ENCODE data around the gene ABCG5.

ABCG5 gene

DNA sequence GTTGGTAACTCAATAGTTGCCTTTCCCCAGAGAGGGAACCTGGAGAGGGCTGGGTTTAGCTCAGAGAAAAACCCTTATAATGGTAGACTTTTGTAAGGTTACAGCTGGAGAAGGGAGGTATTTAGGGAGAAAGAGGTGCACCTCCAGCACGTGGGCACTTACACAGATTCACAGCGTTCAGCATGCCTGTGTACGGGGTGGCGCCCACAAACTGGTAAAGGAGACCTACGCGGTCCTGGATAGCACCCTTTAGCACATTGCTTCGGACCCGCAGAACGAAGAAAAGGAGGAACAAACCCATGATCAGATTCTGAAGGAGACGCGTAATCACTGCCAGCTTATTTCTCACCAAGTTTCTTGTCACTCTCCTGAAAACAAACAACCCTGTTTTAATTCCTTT, 14.9 kb downstream of the ABCG5 start:
- Histone ChIP-seq H4K5ac (ENCODE audit: low read length) (no peak overlapping the region), H3K4me3 (ENCODE audit: low read length) (no peak overlapping the region), H3K27ac (ENCODE audit: low read depth, low read length) (no peak overlapping the region), H4K8ac (ENCODE audit: low read depth, low read length) (no peak overlapping the region), H3K9ac (ENCODE audit: low read length) (no peak overlapping the region), H2BK15ac (replicated peaks; ENCODE audit: low read depth) (no peak overlapping the region), H3K18ac (ENCODE audit: low read length) (no peak overlapping the region), H3K4ac (ENCODE audit: low read depth, low read length) (no peak overlapping the region), H3K4me2 (ENCODE audit: low read length) (no peak overlapping the region), H3K4me1 (ENCODE audit: control insufficient read depth, low read depth, low read length) (no peaks in the 10 kb centered on the region), H3K36me3 (ENCODE audit: control insufficient read depth, insufficient read depth, low read length) (no peaks in the 10 kb centered on the region), H3K27me3 (ENCODE audit: insufficient read depth, low read length, poor library complexity) (no peaks in the 10 kb centered on the region), H2BK120ac (ENCODE audit: low read depth, low read length) (no peak overlapping the region), H3K23ac (ENCODE audit: low read length) (no peak overlapping the region), H2BK5ac (ENCODE audit: low read length) (no peak overlapping the region), H3K56ac (ENCODE audit: low read length) (no peak overlapping the region), H3K79me2 (ENCODE audit: control insufficient read depth, insufficient read depth, low read length) (no peaks in the 10 kb centered on the region), H3K79me1 (ENCODE audit: low read length) (no peaks in the 10 kb centered on the region), H2AK5ac (ENCODE audit: low read length) (no peak overlapping the region)
- no CpG with 5 or more reads among the region's 11 CpGs for WGBS (ENCODE audit: extremely low coverage, insufficient coverage, low lambda C conversion rate)
- DNase-seq: no peak

DNA sequence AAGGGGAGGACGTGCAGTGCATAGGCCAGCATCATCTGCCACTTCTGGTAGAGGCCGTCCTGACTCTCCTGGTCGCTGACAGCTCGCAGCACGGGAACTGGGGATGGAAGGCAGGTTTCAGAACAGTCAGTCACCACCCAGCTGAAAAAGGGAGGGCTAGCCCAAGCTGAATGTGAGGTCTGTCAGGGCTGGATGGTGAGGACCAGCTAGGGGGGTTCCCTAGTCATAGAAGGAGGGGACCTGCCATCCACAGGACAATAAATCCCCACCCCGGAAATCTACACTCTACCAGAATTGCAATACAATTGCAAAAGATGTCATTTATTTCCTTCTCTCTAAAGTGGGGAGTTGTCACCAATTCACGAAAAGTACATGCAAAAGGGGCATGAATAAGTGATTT, 15.8 kb downstream of the ABCG5 start:
- Histone ChIP-seq H2BK5ac (ENCODE audit: low read length) (no peak overlapping the region), H3K23ac (ENCODE audit: low read length) (no peak overlapping the region), H3K9ac (ENCODE audit: low read length) (no peak overlapping the region), H2BK15ac (replicated peaks; ENCODE audit: low read depth) (no peak overlapping the region), H3K27ac (ENCODE audit: low read depth, low read length) (no peak overlapping the region), H3K36me3 (ENCODE audit: control insufficient read depth, insufficient read depth, low read length) (no peaks in the 10 kb centered on the region), H3K18ac (ENCODE audit: low read length) (no peak overlapping the region), H3K4me2 (ENCODE audit: low read length) (no peak overlapping the region), H2BK120ac (ENCODE audit: low read depth, low read length) (no peak overlapping the region), H2AK5ac (ENCODE audit: low read length) (no peak overlapping the region), H3K4me1 (ENCODE audit: control insufficient read depth, low read depth, low read length) (no peaks in the 10 kb centered on the region), H3K56ac (ENCODE audit: low read length) (no peak overlapping the region), H3K79me1 (ENCODE audit: low read length) (no peaks in the 10 kb centered on the region), H3K27me3 (ENCODE audit: insufficient read depth, low read length, poor library complexity) (no peaks in the 10 kb centered on the region), H3K79me2 (ENCODE audit: control insufficient read depth, insufficient read depth, low read length) (no peaks in the 10 kb centered on the region), H4K8ac (ENCODE audit: low read depth, low read length) (no peak overlapping the region), H3K4ac (ENCODE audit: low read depth, low read length) (no peak overlapping the region), H3K4me3 (ENCODE audit: low read length) (no peak overlapping the region), H4K5ac (ENCODE audit: low read length) (no peak overlapping the region)
- WGBS (ENCODE audit: extremely low coverage, insufficient coverage, low lambda C conversion rate): no CpG with 5 or more reads among the region's 7 CpGs
- DNase-seq: no peak

DNA sequence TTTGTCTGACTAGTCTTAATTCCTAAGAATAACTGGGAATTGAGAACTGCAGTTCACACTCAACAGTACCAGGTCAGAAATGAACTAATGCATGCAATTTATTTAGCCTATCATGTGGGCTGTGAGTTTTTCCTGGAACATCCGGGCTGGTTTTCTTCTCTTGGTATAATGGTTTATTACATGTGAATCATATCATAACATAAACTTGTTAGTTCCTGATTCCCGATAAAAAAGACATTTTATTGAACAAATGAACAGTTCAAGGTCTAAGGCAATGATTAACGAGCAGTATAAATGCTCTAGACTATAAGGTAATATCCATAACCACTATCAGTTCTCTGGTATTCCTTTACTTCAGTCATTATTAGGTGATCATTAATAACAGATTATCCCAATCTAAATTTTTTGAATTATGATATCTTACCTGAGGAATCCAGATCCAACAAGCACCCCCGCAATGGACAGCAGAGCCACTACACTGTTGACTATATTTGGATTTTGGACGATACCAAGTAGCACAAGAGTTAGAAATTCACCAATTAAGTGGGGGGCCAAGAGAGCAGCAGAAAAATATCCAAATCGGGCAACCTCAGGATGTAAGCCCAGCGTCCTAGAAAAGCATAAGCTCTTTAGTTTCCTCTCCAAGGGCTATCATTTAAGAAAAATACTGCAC, 19.0 kb downstream of the ABCG5 start:
- Histone ChIP-seq H3K23ac (ENCODE audit: low read length) (no peak overlapping the region), H2BK15ac (replicated peaks; ENCODE audit: low read depth) (no peak overlapping the region), H3K4me1 (ENCODE audit: control insufficient read depth, low read depth, low read length) (no peaks in the 10 kb centered on the region), H2BK5ac (ENCODE audit: low read length) (no peak overlapping the region), H4K5ac (ENCODE audit: low read length) (no peak overlapping the region), H2BK120ac (ENCODE audit: low read depth, low read length) (no peak overlapping the region), H3K56ac (ENCODE audit: low read length) (no peak overlapping the region), H3K4me2 (ENCODE audit: low read length) (no peak overlapping the region), H2AK5ac (ENCODE audit: low read length) (no peak overlapping the region), H3K36me3 (ENCODE audit: control insufficient read depth, insufficient read depth, low read length) (no peaks in the 10 kb centered on the region), H3K79me1 (ENCODE audit: low read length) (no peaks in the 10 kb centered on the region), H3K27me3 (ENCODE audit: insufficient read depth, low read length, poor library complexity) (no peaks in the 10 kb centered on the region), H3K4ac (ENCODE audit: low read depth, low read length) (no peak overlapping the region), H3K79me2 (ENCODE audit: control insufficient read depth, insufficient read depth, low read length) (no peaks in the 10 kb centered on the region), H3K4me3 (ENCODE audit: low read length) (no peak overlapping the region), H4K8ac (ENCODE audit: low read depth, low read length) (no peak overlapping the region), H3K18ac (ENCODE audit: low read length) (no peak overlapping the region), H3K27ac (ENCODE audit: low read depth, low read length) (no peak overlapping the region), H3K9ac (ENCODE audit: low read length) (no peak overlapping the region)
- no CpG with 5 or more reads among the region's 7 CpGs for WGBS (ENCODE audit: extremely low coverage, insufficient coverage, low lambda C conversion rate)
- DNase-seq: no peak

DNA sequence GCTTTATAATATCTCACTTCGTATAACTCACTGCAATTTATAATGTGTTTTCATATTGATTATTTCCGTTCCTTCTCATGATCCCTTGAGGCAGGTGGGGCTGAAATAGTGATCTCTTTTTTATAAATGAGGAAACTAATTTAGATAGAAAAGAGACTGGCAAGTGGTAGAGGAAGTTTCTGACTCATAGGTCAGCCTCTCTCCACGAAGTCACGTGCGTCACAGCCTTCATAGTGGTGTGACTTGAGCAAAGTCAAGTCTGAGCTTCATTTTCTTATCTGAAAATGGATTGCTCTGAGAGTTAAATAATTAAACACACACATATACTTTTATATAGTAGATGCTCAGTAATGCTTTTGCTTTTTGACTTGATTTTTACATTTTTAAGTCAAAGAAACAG, 19.9 kb downstream of the ABCG5 start:
- no peaks in the 10 kb centered on the region for H3K36me3 ChIP-seq (ENCODE audit: control insufficient read depth, insufficient read depth, low read length)
- no peak overlapping the region for H3K4me2 ChIP-seq (ENCODE audit: low read length)
- no peak overlapping the region for H3K27ac ChIP-seq (ENCODE audit: low read depth, low read length)
- no peak overlapping the region for H2BK120ac ChIP-seq (ENCODE audit: low read depth, low read length)
- no peak overlapping the region for H2BK5ac ChIP-seq (ENCODE audit: low read length)
- no peak overlapping the region for H3K23ac ChIP-seq (ENCODE audit: low read length)
- no peak overlapping the region for H4K8ac ChIP-seq (ENCODE audit: low read depth, low read length)
- DNase-seq: no peak
- no peak overlapping the region for H2BK15ac ChIP-seq (replicated peaks; ENCODE audit: low read depth)
- H3K9ac ChIP-seq (ENCODE audit: low read length): no peak overlapping the region
- H3K56ac ChIP-seq (ENCODE audit: low read length): no peak overlapping the region
- H3K4ac ChIP-seq (ENCODE audit: low read depth, low read length): no peak overlapping the region
- no peak overlapping the region for H4K5ac ChIP-seq (ENCODE audit: low read length)
- no peaks in the 10 kb centered on the region for H3K79me1 ChIP-seq (ENCODE audit: low read length)
- no peaks in the 10 kb centered on the region for H3K79me2 ChIP-seq (ENCODE audit: control insufficient read depth, insufficient read depth, low read length)
- H3K4me1 ChIP-seq (ENCODE audit: control insufficient read depth, low read depth, low read length): no peaks in the 10 kb centered on the region
- no peak overlapping the region for H2AK5ac ChIP-seq (ENCODE audit: low read length)
- H3K27me3 ChIP-seq (ENCODE audit: insufficient read depth, low read length, poor library complexity): no peaks in the 10 kb centered on the region
- no peak overlapping the region for H3K18ac ChIP-seq (ENCODE audit: low read length)
- 100% methylated on average over 1 of the region's 5 CpGs for WGBS (ENCODE audit: extremely low coverage, insufficient coverage, low lambda C conversion rate)
- no peak overlapping the region for H3K4me3 ChIP-seq (ENCODE audit: low read length)

DNA sequence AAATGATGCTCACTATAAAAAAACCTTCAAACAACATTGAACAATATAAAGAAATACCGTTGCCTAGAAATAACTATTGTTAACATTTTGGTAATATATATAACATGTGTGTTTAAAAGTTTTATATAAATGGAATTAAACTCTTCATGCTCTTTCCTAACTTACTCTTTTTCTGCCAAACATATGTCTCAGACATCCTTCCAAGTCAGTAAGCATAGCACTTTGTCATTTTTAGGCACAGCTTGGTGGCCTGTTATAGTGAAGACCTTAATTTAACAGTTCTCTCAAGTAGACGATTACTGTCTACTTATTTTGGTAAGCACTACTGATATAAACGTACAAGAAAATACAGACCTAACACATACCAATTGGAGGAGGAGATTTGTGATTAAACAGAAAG, 23.9 kb downstream of the ABCG5 start:
- H2AK5ac ChIP-seq (ENCODE audit: low read length): no peak overlapping the region

DNA sequence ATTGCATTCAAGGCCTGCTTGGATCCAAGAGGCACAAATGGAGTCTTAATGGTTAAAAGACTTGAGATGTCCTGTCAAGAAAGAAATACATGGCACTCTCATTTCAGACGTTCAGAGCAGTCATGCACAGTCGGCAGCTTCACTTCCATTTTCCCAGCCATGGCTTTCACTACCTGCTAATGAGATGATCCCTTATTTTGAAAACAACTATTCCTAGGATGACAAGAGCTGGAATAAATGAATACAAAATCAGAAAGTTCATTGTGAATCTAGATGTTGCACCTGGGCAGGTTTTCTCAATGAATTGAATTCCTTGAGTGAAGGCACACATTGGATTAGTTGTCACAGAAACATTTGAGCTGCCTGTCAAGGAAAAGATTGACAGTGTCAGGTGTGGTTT, 25.7 kb downstream of the ABCG5 start:
- Histone ChIP-seq H3K18ac (ENCODE audit: low read length) (no peak overlapping the region), H4K8ac (ENCODE audit: low read depth, low read length) (no peak overlapping the region), H2BK5ac (ENCODE audit: low read length) (no peak overlapping the region), H3K79me2 (ENCODE audit: control insufficient read depth, insufficient read depth, low read length) (no peaks in the 10 kb centered on the region), H3K56ac (ENCODE audit: low read length) (no peak overlapping the region), H2BK15ac (replicated peaks; ENCODE audit: low read depth) (no peak overlapping the region), H2BK120ac (ENCODE audit: low read depth, low read length) (no peak overlapping the region), H4K5ac (ENCODE audit: low read length) (no peak overlapping the region), H3K4me3 (ENCODE audit: low read length) (no peak overlapping the region), H3K79me1 (ENCODE audit: low read length) (no peaks in the 10 kb centered on the region), H3K23ac (ENCODE audit: low read length) (no peak overlapping the region), H3K4me2 (ENCODE audit: low read length) (no peak overlapping the region), H3K36me3 (ENCODE audit: control insufficient read depth, insufficient read depth, low read length) (no peaks in the 10 kb centered on the region), H3K27me3 (ENCODE audit: insufficient read depth, low read length, poor library complexity) (no peaks in the 10 kb centered on the region), H3K4me1 (ENCODE audit: control insufficient read depth, low read depth, low read length) (no peaks in the 10 kb centered on the region), H2AK5ac (ENCODE audit: low read length) (no peak overlapping the region), H3K27ac (ENCODE audit: low read depth, low read length) (no peak overlapping the region), H3K9ac (ENCODE audit: low read length) (no peak overlapping the region), H3K4ac (ENCODE audit: low read depth, low read length) (no peak overlapping the region)
- WGBS (ENCODE audit: extremely low coverage, insufficient coverage, low lambda C conversion rate): no CpG with 5 or more reads among the region's 2 CpGs
- no peak for DNase-seq

More for the DNA sequence above, 23.9 kb downstream of the ABCG5 start:
- Histone ChIP-seq H2BK5ac (ENCODE audit: low read length) (no peak overlapping the region), H3K36me3 (ENCODE audit: control insufficient read depth, insufficient read depth, low read length) (no peaks in the 10 kb centered on the region), H3K9ac (ENCODE audit: low read length) (no peak overlapping the region), H3K56ac (ENCODE audit: low read length) (no peak overlapping the region), H3K27ac (ENCODE audit: low read depth, low read length) (no peak overlapping the region), H3K4ac (ENCODE audit: low read depth, low read length) (no peak overlapping the region), H3K4me3 (ENCODE audit: low read length) (no peak overlapping the region), H3K27me3 (ENCODE audit: insufficient read depth, low read length, poor library complexity) (no peaks in the 10 kb centered on the region), H3K4me2 (ENCODE audit: low read length) (no peak overlapping the region), H2BK120ac (ENCODE audit: low read depth, low read length) (no peak overlapping the region), H4K8ac (ENCODE audit: low read depth, low read length) (no peak overlapping the region), H4K5ac (ENCODE audit: low read length) (no peak overlapping the region), H3K79me2 (ENCODE audit: control insufficient read depth, insufficient read depth, low read length) (no peaks in the 10 kb centered on the region), H2BK15ac (replicated peaks; ENCODE audit: low read depth) (no peak overlapping the region), H3K23ac (ENCODE audit: low read length) (no peak overlapping the region), H3K4me1 (ENCODE audit: control insufficient read depth, low read depth, low read length) (no peaks in the 10 kb centered on the region), H3K18ac (ENCODE audit: low read length) (no peak overlapping the region), H3K79me1 (ENCODE audit: low read length) (no peaks in the 10 kb centered on the region)
- no CpG with 5 or more reads among the region's 3 CpGs for WGBS (ENCODE audit: extremely low coverage, insufficient coverage, low lambda C conversion rate)
- no peak for DNase-seq
